Activated naive CD4-positive, alpha-beta T cell (primary cell): ENCODE measurements around the gene STK11IP.

Experiments
- DNase-seq, 4 experiments: peaks; one replicate each; lab custom pipeline; 2025; lab: John Stamatoyannopoulos, UW

Gene STK11IP

DNA sequence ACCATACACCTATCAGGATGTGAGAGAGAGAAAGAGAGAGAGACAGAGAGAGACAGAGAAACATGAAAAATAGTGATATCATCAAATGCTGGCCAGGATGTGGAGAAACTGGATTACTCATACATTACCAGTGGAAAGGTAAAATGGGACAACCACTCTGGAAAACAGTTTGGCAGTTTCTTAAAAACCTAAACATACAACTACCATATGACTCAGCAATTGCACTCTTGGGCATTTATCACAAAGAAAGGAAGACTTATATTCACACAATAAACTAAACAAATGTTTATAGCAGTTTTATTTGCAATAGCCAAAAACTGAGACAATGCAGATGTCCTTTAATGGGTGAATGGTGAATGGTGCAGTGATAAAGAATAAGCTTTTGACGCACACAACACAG lies 58.9 kb downstream of the STK11IP start:
- no peak for DNase-seq

DNA sequence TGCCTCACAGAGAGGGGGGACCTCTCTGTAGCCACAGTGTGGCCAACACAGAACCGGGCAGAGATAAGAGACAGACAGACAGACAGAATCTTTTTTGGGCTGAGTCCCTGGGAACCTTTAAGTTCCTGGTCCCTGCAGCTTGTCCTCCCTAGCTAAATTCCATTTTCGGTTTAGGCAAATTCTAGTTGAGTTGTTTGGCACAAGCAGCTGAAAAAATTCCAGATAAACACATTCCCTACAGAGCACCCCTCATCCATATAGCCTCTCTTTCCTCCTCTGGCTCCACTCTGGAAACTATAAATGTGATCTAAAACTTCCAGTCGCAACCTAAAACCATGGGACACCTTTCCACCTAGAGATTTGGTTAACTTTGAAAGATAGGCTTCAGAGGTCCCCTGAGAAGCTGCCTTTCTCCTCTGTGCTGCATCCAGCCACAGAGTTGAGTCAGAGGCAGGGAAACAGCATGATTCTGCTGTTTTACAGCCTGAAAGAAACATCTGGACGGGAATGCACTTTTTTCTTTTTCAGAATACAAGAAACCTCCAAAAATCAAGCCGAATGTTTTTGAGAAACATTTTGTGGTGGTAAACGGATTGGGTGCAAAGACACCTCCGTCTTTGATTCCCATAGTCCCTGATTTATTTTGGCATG lies 60.7 kb downstream of the STK11IP start:
- DNase-seq: no peak

DNA sequence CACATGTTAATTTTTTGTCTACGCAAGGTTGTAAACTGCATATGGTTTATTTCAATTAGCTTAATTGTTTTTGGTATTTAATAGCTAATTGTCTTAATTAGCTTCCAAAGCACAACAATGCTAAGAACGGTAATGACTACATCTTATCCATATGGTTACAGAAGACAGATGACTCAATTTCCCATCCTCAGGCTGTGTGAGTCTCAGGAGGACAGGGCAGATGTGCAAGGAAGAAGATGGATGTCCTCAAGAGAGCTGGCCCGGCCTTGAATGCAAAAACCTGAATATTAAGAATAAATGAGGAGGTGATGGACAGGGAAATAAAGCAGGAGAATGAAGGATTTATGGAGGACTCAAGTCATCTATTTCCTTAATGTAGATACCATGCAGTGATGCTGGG lies 61.2 kb downstream of the STK11IP start:
- no peak for DNase-seq

DNA sequence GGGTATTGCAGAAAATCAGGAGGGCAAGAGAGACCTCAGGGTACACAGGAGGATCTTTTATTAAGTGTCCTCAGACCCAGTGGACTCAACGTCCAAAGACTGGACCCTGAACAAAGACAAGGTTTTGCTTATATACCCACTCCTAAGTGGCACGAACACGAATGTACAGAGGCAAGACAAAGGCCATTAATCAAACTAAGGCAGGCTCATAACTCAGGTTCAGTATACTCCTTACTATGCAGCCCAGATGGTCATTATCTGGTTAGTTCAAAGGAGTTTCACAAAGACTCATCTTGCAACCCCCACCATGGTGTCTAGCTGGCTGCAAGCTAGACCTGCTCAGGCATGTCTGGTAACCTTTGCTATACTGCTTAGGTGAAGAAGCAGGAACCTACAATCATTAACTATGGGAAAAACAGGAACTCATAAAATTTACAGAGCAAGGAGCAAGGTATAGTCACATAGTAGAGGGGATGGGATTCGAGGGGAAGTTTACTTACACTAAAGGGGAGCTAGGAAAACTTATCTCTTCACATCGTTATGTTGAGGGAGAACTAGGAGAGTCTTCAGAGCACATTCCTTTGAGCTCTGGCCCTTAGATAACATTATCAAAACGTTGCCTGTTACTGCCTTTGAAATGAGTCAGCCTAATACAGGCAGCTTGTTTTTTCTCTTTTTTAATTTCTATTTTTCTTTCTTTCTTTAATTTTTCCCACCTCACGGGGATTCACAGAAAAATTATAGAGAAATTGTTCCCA lies 63.7 kb downstream of the STK11IP start:
- DNase-seq: no peak

DNA sequence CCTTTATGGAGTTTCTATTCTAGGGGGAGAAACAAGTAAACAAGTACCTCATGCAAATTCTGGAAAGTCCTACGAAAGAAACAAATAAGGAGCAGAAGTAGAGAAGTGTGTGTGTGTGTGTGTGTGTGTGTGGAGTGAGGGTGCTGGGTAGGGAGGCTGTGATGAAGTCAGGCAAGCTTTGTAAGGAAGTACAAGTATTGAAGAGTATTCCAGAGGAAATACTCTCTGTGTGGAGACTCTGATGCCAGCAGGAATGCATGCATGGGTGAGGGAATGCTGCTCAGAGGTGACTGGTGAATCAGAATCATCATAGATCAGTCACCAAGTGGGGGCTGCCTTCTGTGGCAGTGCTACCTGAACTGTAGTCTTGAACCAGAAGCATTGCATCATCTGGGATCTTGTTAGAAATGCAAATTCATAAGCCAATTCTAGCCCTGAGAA lies 64.3 kb downstream of the STK11IP start:
- DNase-seq: no peak

DNA sequence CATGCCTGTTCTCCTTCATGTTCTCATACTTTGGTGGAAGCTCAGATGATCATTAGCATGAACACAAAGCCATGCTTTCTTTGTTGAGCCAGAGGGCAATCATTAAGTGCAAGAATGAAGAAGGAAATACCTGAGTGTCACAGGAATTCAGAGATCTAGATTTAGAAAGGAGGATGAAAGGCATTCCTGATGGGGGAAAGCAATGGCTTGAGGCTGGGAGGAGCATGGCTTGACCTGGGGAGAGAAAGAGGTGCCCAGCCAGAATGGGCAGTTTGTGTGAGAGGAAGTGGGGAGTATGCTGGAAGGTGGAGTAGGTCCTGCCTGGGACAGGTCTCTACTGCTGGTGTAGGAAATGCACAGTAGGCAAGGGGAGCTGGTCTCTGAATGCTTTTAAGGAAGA lies 64.9 kb downstream of the STK11IP start:
- no peak for DNase-seq

DNA sequence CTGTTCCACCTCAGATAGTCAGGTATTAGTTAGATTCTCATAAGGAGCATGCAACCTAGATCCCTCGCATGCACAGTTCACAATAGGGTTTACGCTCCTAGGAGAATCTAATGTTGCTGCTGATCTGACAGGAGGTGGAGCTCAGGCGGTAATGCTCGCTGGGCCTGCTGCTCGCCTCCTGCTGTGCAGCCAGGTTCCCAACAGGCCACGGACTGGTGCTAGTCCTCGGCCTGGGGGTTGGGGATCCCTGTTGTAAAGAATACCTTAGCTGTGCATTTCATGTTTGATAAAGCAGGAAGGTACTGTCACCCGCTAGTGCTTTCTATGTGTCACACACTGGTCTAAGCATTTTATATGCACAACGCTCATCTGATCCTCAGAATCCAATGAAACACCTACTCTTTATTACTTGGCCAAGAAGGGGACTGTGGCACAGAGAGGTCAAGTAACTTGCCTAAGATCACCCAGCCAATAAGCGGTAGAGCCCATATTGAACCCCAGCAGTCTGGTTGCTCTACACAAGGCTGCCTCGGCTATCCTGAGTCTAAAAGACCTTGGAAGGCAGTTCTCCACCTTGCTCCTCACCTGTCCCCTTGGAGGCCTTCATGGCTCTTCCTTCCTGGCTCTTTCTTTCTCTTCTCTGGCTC lies 65.6 kb downstream of the STK11IP start:
- no peak for DNase-seq

DNA sequence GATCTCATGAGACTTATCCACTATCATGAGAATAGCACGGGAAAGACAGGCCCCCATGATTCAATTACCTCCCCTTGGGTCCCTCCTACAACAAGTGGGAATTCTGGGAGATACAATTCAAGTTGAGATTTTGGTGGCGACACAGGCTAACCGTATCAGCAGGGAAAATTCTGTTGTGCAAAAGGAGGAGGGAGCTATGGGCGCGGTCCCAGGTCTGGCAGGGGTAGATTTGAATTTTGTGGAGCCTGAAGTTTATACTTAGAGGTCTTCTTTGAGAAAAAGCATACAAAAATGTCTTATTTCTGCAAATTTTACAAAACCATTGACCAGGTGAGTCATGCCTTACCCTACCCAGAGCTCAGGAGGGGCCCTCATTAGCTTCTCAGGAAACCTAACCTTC lies 66.4 kb downstream of the STK11IP start:
- DNase-seq: no peak

DNA sequence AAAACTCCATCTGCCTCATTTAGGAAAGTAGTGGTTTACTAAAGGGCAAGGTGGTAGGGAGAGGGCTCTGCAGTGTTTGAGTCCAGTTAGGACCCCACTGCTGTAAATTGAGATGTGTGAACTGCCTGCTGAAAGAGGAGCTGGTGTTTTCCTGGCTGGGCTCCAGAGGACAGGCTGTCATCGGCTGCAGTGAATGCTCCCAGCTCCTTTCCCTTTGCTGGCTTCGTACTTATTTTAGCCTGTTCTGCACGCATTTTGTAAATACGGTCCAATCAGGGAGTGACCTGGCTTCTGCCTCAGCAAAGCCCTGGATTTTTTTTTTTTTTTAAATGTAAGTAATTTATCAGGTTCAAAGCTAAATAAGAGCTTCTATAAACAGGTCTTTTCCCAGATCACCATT lies 67.3 kb downstream of the STK11IP start:
- no peak for DNase-seq

DNA sequence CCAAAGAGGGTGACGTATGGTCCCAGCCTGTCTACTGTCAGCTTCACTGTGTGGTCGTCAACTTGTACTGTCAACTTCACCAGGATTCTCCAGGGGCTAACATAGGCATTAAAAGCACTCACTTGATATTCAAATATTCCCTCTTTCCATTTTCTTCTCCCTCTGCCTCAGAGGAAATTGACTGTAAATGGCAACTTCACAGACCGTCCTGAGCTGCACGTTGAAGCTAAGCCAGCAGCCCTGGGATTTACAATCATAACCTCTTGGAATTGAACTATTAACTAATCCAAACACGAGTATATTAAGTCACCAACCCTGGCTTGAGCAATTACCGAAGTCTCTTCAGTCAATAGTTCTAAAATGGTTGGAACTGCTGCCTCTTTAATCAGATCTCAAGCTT lies 68.3 kb downstream of the STK11IP start:
- DNase-seq: no peak
